HG03045 (cell line): ENCODE results near the gene TCF23.
A peak's percentile ranks its signal among the peaks of the same experiment; 100 is the strongest.

Source experiments
- ATAC-seq: cut with Tn5 transposase; IDR thresholded peaks from one replicate; pipeline ENCODE4 v1.9.1; 2021; ENCODE audit warnings: mild to moderate bottlenecking, moderate library complexity; ENCODE audit not compliant: unreplicated experiment

The TCF23 gene

GRCh38 chr2:27127883-27128667 is 20.7 kb upstream of the TCF23 start:
- no peak for ATAC-seq

- no peak for ATAC-seq
Observed at GRCh38 chr2:27128668-27129571, 19.9 kb upstream of the TCF23 start.

GRCh38 chr2:27130396-27130795 is 18.4 kb upstream of the TCF23 start:
- no peak for ATAC-seq

- ATAC-seq: no peak
Observed at GRCh38 chr2:27131429-27131828, 17.4 kb upstream of the TCF23 start.

- ATAC-seq: no peak
Observed at GRCh38 chr2:27133195-27133875, 15.5 kb upstream of the TCF23 start.

GRCh38 chr2:27133905-27134780 is 14.7 kb upstream of the TCF23 start, which contains the start of gene PREB:
Gene PREB (minus strand): TSS chr2:27134636. CDS start chr2:27134421, 215 bp downstream.
- ATAC-seq: peak; percentile 88

- ATAC-seq: no peak
Observed at GRCh38 chr2:27134781-27135477, 13.9 kb upstream of the TCF23 start.

GRCh38 chr2:27135478-27135955 is 13.3 kb upstream of the TCF23 start:
- no peak for ATAC-seq

GRCh38 chr2:27136751-27137150 is 12.1 kb upstream of the TCF23 start:
- no peak for ATAC-seq

GRCh38 chr2:27137322-27137935 is 11.4 kb upstream of the TCF23 start:
- no peak for ATAC-seq

- ATAC-seq: no peak
Observed at GRCh38 chr2:27138111-27138510, 10.7 kb upstream of the TCF23 start.

GRCh38 chr2:27139310-27139709 is 9.5 kb upstream of the TCF23 start, which contains the start of gene PRR30:
Gene PRR30 (minus strand): TSS chr2:27139410. CDS start chr2:27138329, 1,081 bp downstream.
- no peak for ATAC-seq

- no peak for ATAC-seq
Observed at GRCh38 chr2:27143285-27143684, 5.5 kb upstream of the TCF23 start.

- ATAC-seq: no peak
Observed at GRCh38 chr2:27145682-27146081, 3.1 kb upstream of the TCF23 start.

- ATAC-seq: no peak
Observed at GRCh38 chr2:27147935-27148334, 869 bp upstream of the TCF23 start.

GRCh38 chr2:27149570-27150405 is 984 bp downstream of the TCF23 start:
- no peak for ATAC-seq

- no peak for ATAC-seq
Observed at GRCh38 chr2:27150639-27151230, 1.9 kb downstream of the TCF23 start.
